Mesothelial cell of epicardium (in vitro differentiated cells): ENCODE measurements around the gene CES2. TPM values are rescaled to one million over a fixed set of nuclear protein-coding genes. Genes with fewer than 3 reads are reported as not detected.

Experiments
- DNase-seq, 2 experiments: peaks; one replicate each; pipeline ENCODE4 v3.0.0; 2021; ENCODE audit warnings: low spot score in 2 of 2; ENCODE audit not compliant: unreplicated experiment in 2 of 2
- H3K27ac Mint-ChIP-seq: 2 replicates; pipeline ENCODE4 v1.8.0; 2021; ENCODE audit warnings: mixed read lengths
- H3K27me3 Mint-ChIP-seq: 2 replicates; pipeline ENCODE4 v1.8.0; 2021; ENCODE audit warnings: low read depth, mixed read lengths
- H3K36me3 Mint-ChIP-seq: 2 replicates; pipeline ENCODE4 v1.8.0; 2021; ENCODE audit warnings: mixed read lengths
- H3K4me1 Mint-ChIP-seq: 2 replicates; pipeline ENCODE4 v1.8.0; 2021; ENCODE audit warnings: mixed read lengths
- H3K4me3 Mint-ChIP-seq: 2 replicates; pipeline ENCODE4 v1.8.0; 2021; ENCODE audit warnings: mild to moderate bottlenecking, moderate library complexity, mixed read lengths
- H3K9me3 Mint-ChIP-seq: 2 replicates; pipeline ENCODE4 v1.8.0; 2021; ENCODE audit warnings: mixed read lengths
- total RNA-seq: library from RNA; stranded (reverse); gene quantifications from 3 replicates; pipeline ENCODE4 v1.2.1, GENCODE V29; 2021
- TF ChIP-seq, protein P1 (sequence below): fragments of 200-600 bp; sonication (generic); IDR thresholded peaks from one replicate; pipeline ENCODE4 v1.5.0; 2021; ENCODE audit warnings: antibody characterized with exemption; ENCODE audit not compliant: unreplicated experiment

CES2 gene
- total RNA-seq, 1 donor from 2014 or later: 52.0 TPM

DNA sequence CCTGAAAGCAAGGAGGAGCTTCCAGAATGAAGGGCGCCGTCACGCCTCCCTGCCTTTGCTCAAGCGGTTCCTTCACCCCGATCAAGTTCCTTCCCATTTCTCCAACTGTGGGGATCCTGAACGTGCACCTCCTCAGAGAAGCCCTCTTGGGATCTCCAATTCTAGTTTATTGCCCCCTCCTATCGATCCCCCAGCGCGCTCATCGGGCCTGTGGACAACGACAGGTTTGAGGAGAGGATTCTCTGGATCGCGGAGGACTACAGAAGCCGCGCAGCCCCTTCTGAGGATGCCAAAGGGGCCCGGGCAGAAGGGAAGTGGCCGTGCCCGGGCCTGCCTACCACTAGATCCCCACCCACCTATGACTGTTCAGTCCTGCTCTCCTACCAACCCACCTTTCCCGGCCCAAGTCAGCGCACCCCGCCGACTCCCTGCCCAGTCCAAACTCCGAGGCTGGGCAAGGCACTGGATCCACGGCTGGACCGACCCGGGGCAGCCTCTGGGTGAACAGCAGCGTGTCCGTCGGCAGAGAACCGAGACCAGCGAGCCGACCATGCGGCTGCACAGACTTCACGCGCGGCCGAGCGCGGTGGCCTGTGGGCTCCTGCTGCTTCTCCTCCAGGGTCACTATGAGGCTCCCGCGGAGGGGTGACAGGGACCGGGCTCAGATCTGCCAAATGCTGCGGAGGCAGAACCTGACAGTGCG is 13.0 kb downstream of the CES2 start:
- H3K4me3 Mint-ChIP-seq: no peak overlapping the region
- peaks cover 8% of the 10 kb centered on the region for H3K9me3 Mint-ChIP-seq
- no peaks in the 10 kb centered on the region for H3K4me1 Mint-ChIP-seq
- TF ChIP-seq, protein P1, sequence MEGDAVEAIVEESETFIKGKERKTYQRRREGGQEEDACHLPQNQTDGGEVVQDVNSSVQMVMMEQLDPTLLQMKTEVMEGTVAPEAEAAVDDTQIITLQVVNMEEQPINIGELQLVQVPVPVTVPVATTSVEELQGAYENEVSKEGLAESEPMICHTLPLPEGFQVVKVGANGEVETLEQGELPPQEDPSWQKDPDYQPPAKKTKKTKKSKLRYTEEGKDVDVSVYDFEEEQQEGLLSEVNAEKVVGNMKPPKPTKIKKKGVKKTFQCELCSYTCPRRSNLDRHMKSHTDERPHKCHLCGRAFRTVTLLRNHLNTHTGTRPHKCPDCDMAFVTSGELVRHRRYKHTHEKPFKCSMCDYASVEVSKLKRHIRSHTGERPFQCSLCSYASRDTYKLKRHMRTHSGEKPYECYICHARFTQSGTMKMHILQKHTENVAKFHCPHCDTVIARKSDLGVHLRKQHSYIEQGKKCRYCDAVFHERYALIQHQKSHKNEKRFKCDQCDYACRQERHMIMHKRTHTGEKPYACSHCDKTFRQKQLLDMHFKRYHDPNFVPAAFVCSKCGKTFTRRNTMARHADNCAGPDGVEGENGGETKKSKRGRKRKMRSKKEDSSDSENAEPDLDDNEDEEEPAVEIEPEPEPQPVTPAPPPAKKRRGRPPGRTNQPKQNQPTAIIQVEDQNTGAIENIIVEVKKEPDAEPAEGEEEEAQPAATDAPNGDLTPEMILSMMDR: no peak
- H3K27me3 Mint-ChIP-seq: peaks cover 5% of the 10 kb centered on the region
- H3K27ac Mint-ChIP-seq: no peak overlapping the region
- no peak for DNase-seq
- no peaks in the 10 kb centered on the region for H3K36me3 Mint-ChIP-seq

DNA sequence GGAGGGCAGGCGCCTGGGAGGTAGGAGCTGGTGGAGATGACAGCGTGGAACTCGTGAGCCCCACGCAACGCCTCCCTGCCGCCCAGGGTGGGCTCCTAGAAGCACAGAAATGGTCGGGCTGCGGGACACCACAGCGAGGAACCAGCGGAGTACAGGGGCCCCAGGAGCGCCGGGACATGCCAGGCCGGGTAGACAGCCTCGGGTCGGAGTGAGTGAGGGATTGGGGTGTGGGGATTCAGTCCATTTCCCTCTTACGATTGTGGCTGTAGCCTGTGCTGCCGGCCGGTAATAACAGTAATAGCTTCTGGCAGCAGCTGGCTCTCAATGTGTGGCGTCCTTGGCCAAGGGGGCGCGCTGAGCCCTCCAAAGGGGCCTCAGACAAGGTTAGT is 13.5 kb downstream of the CES2 start:
- no peak overlapping the region for H3K27ac Mint-ChIP-seq

DNA sequence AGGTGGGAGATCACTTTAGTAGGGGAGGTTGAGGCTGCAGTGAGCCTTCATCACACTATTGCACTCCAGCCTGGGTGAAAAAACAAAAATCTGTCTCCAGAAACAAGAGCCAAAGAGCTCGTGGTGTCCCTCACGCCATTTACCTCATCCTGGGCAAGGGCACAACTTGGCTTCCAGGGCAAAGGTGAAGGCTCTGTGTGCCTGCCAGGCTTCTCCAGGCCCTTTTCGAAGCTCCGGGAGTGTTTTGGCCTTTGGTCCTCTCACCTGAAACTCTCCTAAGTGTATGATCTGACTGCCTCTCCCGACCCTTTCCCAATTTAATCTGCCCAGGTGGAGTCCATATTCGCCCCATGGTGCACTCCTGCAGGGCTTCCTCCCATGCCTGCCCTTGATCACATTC is 14.2 kb downstream of the CES2 start:
- peaks cover 7% of the 10 kb centered on the region for H3K27me3 Mint-ChIP-seq
- peaks cover 2% of the 10 kb centered on the region for H3K4me1 Mint-ChIP-seq
- H3K4me3 Mint-ChIP-seq: no peak overlapping the region
- no peak overlapping the region for H3K27ac Mint-ChIP-seq
- DNase-seq: no peak
- H3K9me3 Mint-ChIP-seq: peaks cover 8% of the 10 kb centered on the region
- no peaks in the 10 kb centered on the region for H3K36me3 Mint-ChIP-seq
- TF ChIP-seq, protein P1: no peak

More for the DNA sequence above, 13.5 kb downstream of the CES2 start:
- DNase-seq: no peak
- peaks cover 8% of the 10 kb centered on the region for H3K9me3 Mint-ChIP-seq
- TF ChIP-seq, protein P1: no peak
- H3K4me1 Mint-ChIP-seq: peaks cover under 1% of the 10 kb centered on the region
- peaks cover 5% of the 10 kb centered on the region for H3K27me3 Mint-ChIP-seq
- no peak overlapping the region for H3K4me3 Mint-ChIP-seq
- no peaks in the 10 kb centered on the region for H3K36me3 Mint-ChIP-seq

DNA sequence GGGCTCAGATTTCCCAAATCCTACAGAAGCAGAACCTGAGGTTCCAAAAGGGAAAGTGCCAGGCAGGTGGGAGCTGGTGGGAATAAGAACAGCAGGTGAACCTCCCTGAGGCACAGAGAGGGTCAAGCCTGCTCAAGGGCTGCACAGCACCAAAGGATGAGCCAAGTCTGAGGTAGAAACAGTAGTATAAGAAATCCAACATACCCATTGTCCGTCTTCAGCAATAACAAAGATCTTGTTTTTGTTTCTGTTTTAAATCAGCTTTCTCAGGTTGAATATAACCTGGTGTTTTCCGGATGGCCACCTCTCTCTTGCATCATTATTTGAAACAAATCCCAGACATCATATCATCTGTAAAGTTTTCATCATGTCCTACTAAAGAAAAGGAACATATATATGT is 15.1 kb downstream of the CES2 start:
- no peak for DNase-seq
- TF ChIP-seq, protein P1: no peak
- Mint-ChIP-seq H3K9me3 (peaks cover 8% of the 10 kb centered on the region), H3K27me3 (peaks cover 7% of the 10 kb centered on the region), H3K4me3 (no peak overlapping the region), H3K36me3 (no peaks in the 10 kb centered on the region), H3K27ac (no peak overlapping the region), H3K4me1 (peaks cover 7% of the 10 kb centered on the region)

DNA sequence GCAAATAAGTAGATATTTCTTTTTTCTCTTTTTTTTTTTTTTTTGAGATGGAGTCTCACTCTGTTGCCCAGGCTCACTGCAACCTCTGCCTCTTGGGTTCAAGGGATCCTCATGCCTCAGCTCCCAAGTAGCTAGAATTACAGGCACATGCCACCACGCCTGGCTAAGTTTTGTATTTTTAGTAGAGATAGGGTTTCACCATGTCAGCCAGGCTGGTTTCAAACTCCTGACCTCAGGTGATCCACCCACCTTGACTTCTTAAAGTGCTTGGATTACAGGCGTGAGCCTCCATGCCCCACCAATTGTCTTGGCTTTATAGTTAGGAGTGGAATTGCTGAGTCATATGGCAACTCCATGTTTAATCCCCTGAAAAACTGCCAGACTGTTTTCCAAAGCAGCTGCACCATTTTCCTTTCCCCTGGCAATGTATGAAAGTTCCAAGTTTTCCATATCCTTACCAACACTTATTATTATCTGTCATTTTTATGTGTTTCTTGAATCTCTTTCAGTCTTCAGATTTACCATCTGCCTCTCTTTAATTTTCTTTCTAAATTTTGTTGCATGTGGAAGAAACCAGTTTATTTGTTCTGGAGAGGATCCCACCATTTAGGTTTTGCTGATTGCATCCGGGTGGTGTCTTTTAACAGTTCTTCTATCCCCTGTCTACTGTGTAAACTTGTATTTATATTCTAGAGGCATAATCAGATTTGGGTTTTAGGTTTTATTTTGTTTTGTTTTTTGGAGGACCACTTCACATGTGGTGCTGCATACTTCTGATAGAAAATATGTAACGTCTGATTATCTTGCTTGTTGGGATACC is 15.9 kb downstream of the CES2 start:
- Mint-ChIP-seq H3K27ac (no peak overlapping the region), H3K4me1 (peaks cover 14% of the 10 kb centered on the region), H3K27me3 (peaks cover 7% of the 10 kb centered on the region), H3K4me3 (no peak overlapping the region), H3K9me3 (peaks cover 8% of the 10 kb centered on the region), H3K36me3 (no peaks in the 10 kb centered on the region)
- TF ChIP-seq, protein P1: no peak
- no peak for DNase-seq
